Measurements from ENCODE around the gene ACBD3.

DNA sequence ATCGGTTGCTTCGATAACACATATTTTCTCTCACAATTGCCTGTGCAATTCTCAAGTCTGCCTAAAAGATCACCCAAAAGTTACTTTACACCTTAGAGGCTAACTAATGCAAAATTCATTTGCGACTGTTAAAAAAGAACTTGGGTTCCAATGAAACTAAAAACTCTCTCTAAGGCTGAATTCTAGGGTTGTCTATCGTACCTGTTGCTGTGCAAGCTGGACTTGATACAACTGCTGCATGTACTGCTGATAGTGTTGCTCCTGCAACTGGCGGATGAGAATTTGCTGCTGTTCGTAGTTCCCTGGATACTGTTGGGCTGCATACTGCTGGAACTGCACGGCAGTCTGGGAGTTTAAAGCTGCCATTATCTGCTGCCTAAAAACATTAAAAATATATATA is 27.6 kb downstream of the ACBD3 start:
- TF ChIP-seq, protein P1, sequence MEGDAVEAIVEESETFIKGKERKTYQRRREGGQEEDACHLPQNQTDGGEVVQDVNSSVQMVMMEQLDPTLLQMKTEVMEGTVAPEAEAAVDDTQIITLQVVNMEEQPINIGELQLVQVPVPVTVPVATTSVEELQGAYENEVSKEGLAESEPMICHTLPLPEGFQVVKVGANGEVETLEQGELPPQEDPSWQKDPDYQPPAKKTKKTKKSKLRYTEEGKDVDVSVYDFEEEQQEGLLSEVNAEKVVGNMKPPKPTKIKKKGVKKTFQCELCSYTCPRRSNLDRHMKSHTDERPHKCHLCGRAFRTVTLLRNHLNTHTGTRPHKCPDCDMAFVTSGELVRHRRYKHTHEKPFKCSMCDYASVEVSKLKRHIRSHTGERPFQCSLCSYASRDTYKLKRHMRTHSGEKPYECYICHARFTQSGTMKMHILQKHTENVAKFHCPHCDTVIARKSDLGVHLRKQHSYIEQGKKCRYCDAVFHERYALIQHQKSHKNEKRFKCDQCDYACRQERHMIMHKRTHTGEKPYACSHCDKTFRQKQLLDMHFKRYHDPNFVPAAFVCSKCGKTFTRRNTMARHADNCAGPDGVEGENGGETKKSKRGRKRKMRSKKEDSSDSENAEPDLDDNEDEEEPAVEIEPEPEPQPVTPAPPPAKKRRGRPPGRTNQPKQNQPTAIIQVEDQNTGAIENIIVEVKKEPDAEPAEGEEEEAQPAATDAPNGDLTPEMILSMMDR (IDR thresholded peaks at IDR 0.05) = no peak
- no peak for TF ChIP-seq POLR2A (IDR thresholded peaks at IDR 0.05)
- no peak for TF ChIP-seq EP300 (IDR thresholded peaks at IDR 0.05)
